ENCODE results near the gene MIER3. TPM values are rescaled to one million over a fixed set of nuclear protein-coding genes. Genes with fewer than 3 reads are reported as not detected.

MIER3 gene
- total RNA-seq, 2 donors from 2014 or later, result 84.1 to 170 TPM

DNA sequence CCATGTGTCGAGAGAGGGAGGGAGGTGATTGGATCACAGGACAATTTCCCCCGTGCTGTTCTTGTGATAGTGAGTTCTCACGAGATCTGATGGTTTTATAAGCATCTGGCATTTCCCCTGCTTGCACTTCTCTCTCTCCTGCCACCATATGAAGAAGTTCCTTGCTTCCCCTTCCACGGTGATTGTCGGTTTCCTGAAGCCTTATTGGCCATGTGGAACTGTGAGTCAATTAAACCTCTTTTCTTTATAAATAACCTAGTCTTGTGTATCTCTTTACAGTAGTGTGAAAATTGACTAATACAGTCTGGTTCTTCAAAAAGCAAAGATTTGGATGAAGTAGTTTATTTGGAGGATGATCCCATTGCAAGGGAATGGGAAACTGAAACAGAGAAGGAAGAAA is 11.3 kb upstream of the MIER3 start:
- ATAC-seq (no peak), DNase-seq (no peak)

DNA sequence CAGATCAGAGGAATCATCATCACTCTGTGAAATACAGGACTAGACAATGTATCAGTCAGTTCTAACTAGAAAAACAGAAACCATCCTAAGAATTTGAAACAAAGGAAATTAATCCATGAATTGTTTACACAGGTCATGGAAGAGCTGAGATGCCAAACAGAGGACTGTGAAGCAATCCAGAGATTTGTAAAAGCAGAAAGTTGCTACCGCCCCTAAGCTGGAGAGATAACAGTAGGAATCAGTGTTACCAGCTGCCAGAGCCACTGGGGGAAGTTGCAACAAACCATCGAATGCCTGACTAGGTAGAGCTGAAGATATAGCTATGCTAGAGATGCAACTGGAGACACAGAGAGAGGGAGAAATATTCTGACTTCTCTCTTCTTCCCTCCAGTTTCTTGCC is 10.4 kb upstream of the MIER3 start:
- ATAC-seq, result no peak
- intact Hi-C loops (cut with DNase I, micrococcal nuclease), result no loop called here
- no peak for DNase-seq

More for the DNA sequence above, 11.3 kb upstream of the MIER3 start:
- intact Hi-C loops (cut with DNase I, micrococcal nuclease), result no loop called here

DNA sequence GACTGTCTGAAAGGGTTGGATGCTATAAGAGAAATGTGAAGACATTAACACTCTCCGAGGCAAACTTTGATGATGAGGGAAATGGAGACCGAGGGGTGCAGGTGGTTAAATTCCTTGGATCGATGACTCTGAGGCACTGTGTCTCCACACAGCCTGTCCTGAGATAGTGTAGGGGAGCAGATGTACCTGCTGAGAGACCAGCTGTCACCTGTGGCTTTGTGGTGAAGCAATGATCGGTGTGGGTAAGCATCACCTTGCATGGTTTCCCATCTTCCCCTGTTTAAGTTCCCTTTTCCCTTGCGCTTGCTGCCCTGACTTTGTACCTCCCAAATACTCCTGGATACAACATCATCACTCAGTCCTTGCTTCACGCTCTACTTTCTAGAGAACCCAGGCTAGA is 9.8 kb upstream of the MIER3 start:
- intact Hi-C loops (cut with DNase I, micrococcal nuclease), result no loop called here
- no peak for DNase-seq
- ATAC-seq, result no peak

DNA sequence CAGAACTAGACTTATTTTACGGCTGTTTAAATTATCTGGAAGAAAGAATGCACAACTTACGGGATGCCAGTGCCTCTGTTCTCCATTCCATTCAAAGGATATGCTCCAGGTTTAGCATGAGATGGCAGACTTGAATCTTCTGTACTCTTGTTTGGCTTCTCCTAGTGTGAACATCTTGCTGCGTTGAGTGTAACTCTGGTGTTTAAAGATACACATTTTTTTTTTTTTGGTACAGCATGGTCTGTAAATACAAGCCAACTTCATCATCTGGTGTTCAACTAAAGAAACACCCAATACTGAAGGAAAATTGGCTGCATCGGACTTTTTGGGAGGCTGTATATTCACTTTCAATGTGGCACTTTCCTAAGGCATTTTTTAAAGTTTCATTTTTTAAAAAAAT is 7.4 kb upstream of the MIER3 start:
- no peak for DNase-seq
- intact Hi-C loops (cut with DNase I, micrococcal nuclease), result no loop called here
- no peak for ATAC-seq

DNA sequence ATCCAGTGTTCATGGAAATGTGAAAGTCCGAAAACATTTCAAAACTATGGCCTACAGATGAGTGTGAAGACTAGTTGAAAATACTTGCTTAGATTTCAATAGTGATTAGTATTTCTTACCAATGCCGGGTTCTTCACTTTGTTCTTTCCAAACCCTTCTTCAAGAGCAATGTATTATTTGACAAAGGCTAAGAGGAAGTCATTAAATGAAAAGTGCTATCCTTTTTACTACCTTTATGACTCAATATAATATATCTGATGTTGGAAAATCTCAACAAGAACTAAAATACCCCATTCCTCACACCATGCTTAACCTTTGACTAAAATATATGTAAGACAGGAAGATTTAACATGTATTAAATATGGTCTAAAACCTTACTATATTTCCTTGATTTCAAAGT is 6.7 kb upstream of the MIER3 start:
- intact Hi-C loops (cut with DNase I, micrococcal nuclease), result no loop called here
- DNase-seq, result no peak
- peak; percentile 66 for ATAC-seq

DNA sequence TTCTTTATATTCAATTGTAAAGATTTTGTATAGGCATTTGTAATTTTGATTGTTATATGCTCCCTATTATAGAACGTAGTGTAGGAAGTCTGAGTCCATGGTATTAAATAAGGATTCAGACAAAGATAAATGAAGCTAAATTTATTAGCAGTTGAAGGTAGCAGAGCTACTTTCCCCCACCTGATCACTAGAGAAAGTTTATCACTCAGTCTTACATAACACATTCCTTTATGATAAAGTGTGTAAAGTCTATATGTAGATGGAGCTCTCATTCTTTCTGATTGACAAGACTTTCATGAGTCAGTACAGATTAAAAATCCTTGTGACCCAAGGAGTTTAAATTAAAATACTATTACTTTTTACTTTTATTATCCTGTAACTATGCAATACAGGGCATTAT is 2.3 kb upstream of the MIER3 start:
- intact Hi-C loops (cut with DNase I, micrococcal nuclease), result no loop called here
- DNase-seq (no peak), ATAC-seq (no peak)

DNA sequence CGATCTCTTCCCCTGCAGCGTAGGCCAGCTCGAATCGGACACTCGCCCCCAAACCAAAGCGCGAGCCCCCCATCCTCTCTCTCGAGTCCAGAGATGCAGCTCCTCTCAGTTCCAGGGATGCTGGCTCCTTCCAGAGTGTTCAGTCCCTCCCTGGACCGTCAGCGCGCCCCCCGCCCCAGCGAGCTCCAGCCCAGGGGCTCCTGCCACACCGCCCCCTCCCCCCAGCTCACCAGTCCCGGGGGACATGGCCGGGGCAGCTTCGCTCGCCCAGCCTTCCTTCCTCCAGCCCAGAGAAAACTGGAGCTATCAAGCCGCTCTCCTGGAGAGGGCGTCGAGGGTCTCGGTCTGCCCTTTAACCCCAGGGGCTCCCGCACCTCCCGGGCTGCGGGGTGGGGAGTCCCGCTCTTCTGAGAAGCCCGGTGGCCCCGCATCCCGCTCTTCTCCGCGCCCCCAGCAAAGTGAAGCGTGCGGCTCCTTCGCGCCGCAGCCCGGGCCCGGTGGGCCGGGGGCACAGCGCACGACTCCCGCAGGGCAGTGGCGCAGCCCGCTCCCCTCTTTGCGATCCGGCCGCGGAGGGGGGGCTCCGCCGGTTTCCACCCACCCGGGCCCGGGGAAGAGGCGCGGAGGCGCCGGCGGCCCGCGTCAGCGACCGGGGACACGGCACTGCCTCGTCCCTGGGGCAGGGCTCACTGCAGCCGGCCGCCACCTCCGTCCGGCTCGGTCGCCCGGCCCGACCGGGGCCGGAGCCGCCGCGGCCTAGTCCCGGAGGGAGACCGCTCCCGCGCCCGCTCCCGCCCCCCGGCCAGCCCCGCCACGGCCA is 587 bp downstream of the MIER3 start:
- peak; percentile 28 to 54 for DNase-seq
- ATAC-seq, result peak; percentile 38
- intact Hi-C loops (cut with DNase I, micrococcal nuclease), result no loop called here

DNA sequence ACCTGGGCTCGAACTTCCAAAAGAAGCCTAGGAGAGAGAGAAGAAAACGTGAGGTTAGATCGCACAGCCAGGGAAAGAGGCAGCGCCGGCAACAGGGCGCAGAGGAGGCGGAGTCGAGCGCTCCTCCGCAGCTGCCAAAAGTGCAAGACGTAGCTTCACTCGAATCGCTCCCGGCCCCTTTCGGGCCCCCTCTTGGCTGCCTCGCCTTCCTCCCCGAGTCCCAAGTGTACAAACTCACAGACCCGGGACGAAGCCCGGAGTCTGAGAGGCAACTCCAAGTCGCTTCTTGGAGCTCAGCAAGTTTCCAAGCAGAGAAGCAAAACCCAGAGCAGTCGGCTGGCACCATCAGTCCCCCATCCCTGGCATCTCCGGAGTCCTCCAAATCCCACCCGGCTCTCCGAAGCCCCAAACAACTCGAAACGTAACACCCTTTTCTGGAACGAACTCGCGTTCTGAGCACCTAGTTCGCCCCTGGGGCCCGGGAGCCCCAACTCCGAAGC is 1.2 kb downstream of the MIER3 start:
- DNase-seq (peak; percentile 64 to 73), ATAC-seq (peak; percentile 65)
- intact Hi-C loops (cut with DNase I, micrococcal nuclease), result no loop called here

DNA sequence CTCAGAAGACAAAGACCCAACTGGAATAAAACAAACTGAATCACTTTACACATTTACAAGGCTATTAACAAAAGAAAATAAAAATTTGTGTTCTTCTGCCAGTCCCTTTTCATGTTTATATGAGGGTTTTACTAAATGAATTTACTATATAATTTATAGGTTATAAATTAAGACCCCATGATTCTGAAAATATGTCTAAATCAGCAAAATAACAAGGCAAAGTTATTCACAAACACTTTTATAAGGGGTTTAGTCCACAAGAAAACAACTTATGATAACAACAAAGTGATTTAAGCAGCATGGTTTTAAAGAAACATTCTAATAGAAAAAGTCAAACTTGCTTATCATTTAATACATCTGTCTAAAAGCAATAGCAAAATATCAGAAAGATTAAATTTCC is 4.9 kb downstream of the MIER3 start:
- intact Hi-C loops (cut with DNase I, micrococcal nuclease), result no loop called here
- ATAC-seq (no peak), DNase-seq (no peak)

DNA sequence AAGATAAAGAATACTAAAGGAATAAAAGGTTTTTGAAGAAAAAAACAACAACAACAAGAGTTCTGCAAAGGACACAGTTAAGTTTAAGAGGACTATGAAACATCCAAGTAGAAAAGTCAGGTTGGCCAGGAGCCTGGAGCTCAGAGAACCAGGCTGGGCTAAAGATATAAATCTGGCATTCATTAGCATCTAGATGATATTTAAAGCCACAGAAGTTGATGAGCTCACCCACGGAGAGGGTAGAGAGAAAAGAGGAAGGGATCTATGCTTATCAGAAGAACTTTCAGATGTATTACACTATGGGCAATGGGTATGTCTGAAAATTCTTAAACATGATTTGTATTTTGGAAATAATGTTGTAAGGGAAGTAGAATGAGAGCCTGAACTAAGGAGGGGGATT is 9.9 kb downstream of the MIER3 start:
- intact Hi-C loops (cut with DNase I, micrococcal nuclease), result no loop called here
- DNase-seq (no peak), ATAC-seq (no peak)

DNA sequence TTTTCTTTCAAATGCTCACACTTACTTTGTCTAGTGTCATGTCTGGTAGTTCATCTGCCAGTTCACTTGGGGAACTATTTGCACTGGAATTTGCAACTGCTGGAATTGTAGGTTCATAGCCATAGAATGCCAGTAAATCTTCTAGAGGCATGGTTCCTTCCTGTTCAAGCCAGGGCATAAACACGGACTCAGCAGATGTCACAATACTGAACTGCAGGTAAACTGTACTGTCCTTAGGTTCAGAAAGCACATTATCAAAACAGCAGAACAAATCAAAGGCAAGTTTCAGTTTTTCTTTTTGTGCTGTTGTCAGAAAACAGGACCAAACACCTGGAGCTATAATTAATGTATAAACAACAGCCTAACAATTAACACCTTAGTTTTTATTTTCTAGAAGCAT is 13.1 kb downstream of the MIER3 start:
- peak; percentile 47 for ATAC-seq
- intact Hi-C loops (cut with DNase I, micrococcal nuclease), result no loop called here
- no peak for DNase-seq

DNA sequence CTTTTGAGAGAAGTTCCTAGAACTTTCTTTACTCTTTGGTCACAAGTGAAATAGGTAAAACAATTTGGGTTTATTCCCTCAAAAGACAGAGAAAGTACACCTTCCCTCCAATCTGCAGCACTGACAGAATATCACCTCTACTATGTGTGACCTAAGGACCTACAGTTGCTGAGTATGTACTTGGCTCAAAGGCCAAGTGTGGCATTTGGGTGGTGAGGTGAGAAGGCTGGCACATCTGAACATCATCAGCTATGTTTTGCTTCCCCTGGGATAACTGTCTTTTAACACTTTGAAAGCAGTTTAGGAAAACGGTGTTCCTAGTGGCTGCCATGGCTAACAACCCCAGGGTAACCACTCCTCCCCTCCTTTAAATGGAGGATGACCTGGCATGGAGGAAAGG is 17.6 kb downstream of the MIER3 start:
- intact Hi-C loops (cut with DNase I, micrococcal nuclease), result no loop called here
- ATAC-seq, result peak; percentile 27
- DNase-seq, result no peak

DNA sequence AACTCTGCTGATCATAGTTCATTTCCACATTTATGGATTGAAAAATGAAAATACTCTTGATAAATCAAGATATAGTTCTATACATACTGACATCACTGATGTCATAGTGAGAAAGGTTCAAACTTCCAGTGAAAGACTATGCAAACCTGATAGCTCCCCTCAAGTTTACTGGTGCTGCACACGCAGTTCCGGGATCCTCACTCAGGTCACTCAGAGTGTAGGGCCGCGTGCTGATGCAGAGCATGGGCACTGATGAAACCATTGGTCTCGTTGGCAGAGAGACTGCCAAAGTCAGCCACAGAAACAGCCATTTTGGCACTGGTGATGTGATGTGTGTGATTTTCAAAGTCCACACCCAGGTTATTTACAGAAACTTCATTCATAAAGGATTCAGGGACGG is 29.0 kb downstream of the MIER3 start:
- ATAC-seq (no peak), DNase-seq (no peak)
- intact Hi-C loops (cut with DNase I, micrococcal nuclease), result no loop called here

DNA sequence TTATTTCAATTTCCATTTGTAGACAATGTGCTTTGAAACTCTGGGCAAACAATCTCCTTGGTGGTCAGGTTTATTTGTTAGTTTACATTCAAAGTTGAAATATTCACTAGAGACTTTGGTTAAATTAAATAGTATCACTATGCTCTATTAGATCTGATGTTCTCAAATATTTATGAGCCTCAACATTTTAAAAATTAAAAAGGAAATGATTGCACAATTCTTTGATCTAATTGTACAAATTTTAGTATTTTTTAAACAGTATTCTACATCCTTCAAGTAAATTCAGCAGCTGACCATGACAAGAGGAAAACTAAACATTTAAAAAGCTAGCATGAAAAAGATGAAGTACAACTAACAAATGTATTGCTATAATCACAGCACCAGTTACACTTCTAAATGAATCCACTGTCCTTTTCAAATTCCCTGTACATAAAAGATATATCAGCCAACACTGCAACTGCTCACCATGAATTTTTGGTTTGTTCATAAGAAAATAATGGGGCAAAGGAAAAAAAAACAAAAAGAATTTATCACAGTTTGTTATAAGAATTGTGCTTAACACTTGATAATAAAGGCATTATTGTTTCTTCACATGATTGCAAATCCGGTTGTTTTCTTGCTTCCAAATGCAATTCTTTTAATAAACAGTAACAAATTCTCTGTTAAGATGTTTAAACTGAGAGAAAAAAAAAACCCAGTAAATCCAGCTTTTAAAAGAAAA is 31.8 kb downstream of the MIER3 start:
- intact Hi-C loops (cut with DNase I, micrococcal nuclease), result no loop called here
- no peak for ATAC-seq
- no peak for DNase-seq

DNA sequence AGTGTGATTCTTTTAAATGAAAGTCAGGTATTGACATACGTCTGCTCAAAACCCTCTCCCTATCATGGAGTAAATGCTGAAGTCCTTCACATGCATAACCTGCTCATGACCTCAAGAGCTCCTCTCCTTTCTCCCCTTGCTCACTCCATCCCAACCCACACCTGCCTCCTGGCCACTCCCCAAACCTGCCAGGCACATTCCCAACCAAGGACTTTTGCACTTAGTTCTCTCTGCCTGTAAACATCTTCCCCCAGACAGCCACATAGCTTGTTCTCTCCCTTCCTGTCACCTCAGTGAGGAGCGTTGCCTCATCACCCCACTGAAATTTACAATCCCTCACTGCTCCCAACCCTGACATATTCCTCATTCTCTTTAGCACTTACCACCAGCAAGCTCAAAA is 33.9 kb downstream of the MIER3 start:
- intact Hi-C loops (cut with DNase I, micrococcal nuclease), result no loop called here
- ATAC-seq (peak; percentile 87), DNase-seq (peak in 1 of 2 donors; percentile 33)

DNA sequence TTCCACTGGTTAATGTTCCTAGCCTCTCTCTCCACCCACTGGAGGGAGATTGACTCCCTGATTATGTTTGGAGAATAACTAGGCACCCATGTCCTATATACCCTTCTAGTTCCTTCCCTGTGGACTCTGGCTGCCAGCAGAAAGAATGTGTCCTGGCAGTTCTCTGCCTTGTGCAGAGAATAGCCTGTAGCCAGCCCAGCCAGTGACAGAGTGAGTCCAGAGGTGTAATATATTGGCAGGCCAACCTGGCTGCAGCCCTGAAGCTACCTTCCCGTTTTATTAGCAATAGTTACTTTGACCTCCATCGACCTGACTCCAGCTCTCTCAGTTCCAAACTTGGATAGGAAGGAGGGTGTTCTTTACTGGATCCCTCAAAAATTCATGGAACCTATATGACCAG is 34.4 kb downstream of the MIER3 start:
- DNase-seq, result peak in 1 of 2 donors; percentile 29
- ATAC-seq, result peak; percentile 73

DNA sequence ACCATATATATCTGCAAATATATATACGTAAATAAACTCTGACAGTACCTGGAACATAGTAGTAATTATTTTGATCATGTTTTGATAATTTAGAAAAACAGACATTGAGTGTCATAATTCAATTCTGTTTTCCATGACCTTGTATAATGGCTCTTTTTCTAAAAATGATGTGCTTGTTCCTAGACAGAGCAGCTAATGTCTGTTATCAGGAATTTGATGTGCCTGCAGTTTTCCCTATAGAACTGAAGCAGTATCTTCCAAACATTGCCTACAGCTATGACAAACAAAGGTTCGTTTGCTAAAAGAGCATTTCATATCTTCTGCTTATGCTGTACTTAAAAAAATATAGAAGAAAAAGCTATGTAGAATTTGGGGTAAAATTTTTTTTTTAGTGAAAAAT is 37.2 kb downstream of the MIER3 start:
- DNase-seq (no peak), ATAC-seq (no peak)
- intact Hi-C loops (cut with DNase I, micrococcal nuclease), result no loop called here

More for the DNA sequence above, 34.4 kb downstream of the MIER3 start:
- intact Hi-C loops (cut with DNase I, micrococcal nuclease), result no loop called here

DNA sequence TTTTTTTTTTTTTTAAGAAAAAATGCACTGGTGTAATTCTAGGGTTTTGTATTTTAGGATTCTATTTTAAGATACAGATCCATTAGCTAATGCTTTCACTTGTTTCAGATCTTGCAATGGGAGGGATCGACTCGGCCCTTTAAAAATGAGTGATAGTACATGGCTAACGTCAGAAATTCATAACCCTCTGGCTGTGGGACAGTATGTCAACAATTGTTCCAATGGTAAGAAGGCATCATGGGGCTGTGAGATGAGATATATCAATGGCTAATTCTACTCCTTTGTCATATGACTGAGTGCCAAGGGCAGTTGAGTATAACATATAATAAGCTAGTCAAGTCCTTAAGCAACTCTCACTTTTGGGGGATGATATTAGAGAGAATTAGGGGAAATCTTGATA is 38.2 kb downstream of the MIER3 start:
- DNase-seq (no peak), ATAC-seq (no peak)
- intact Hi-C loops (cut with DNase I, micrococcal nuclease), result no loop called here

DNA sequence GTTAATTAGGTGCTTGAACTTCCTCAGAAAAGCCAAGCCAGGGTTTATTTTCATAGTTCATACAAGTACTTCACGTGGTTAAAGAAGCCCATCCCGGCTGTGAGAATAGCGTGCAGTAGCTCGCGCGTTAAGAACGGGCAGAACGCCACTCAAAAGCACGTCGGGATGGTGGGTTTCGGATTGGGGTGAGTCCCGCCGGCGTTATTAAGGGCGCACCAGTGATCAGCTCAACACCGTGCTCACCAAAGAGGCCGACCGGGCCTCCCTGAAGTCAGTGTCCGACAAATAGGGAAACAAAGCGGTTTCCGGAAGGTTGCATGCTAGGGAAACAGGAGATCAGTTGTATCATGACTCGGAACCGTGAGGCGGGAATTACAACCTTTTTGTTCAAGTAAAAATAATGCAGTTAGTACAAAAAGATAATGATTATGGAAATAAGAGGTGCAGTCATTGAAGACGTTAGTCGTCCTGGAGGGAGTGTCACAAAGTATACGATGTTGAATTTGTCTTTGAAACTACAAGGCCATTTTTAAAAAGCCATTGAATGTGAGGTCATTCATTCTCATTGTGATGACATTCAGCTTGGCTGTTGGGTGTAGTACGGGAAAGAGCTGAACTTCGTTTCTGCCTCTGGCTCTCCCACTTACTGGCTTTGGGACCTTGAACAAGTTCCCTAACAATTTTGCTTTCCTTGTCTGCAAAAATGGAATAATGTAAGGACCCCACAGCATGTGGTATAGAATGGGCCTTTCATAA is 41.5 kb downstream of the MIER3 start:
- DNase-seq, result peak; percentile 44 to 63
- peak; percentile 19 for ATAC-seq
- intact Hi-C loops (cut with DNase I, micrococcal nuclease), result loop anchor here in 1 of 2 donors (2.0 kb wide), 1 partner anchor 46 kb away; no protein-coding TSS in a partner anchor
